Neutrophil (primary cell): ENCODE results near the gene SMTN.
"Not testable (repeated sequence)": the region's sequence is repeated elsewhere in the genome, so short reads cannot be mapped to it uniquely, and the experiment has no call there.

Experiments used
- H3K27ac ChIP-seq: fragments of 200-600 bp; sonication (generic); 2 replicates; pipeline ENCODE4 v1.5.1; 2016; ENCODE audit warnings: mild to moderate bottlenecking, moderate library complexity
- H3K27me3 ChIP-seq: fragments of 200-600 bp; sonication (generic); 2 replicates; pipeline ENCODE4 v1.6.0; 2016; ENCODE audit warnings: mild to moderate bottlenecking
- H3K36me3 ChIP-seq: fragments of 200-600 bp; sonication (generic); 2 replicates; pipeline ENCODE4 v1.5.1; 2017
- H3K4me1 ChIP-seq, 2 experiments: fragments of 200-600 bp in 1 of 2; sonication (generic) in 1 of 2; 1 replicate in 1 of 2; 2 replicates in 1 of 2; pipeline versions ENCODE4 v1.5.1 to v1.6.1; 2013 to 2016; ENCODE audit warnings: low read depth in 1 of 2, low read length in 1 of 2, mild to moderate bottlenecking in 1 of 2, moderate library complexity in 1 of 2; ENCODE audit not compliant: control insufficient read depth in 1 of 2, insufficient read depth in 1 of 2
- H3K4me3 ChIP-seq, 2 experiments: fragments of 200-600 bp in 1 of 2; sonication (generic) in 1 of 2; 1 replicate in 1 of 2; 2 replicates in 1 of 2; pipeline ENCODE4 v1.5.1; 2013 to 2016; ENCODE audit warnings: low read depth in 1 of 2, low read length in 1 of 2, mild to moderate bottlenecking in 1 of 2, moderate library complexity in 1 of 2
- H3K9me3 ChIP-seq: fragments of 200-600 bp; sonication (generic); 2 replicates; pipeline ENCODE4 v1.5.1; 2016
- CTCF ChIP-seq: fragments of 200-600 bp; sonication (generic); IDR thresholded peaks from 2 replicates; pipeline ENCODE4 v1.5.1; 2016; ENCODE audit warnings: antibody characterized with exemption

SMTN gene

GRCh38 chr22:31107894-31108218, 26.7 kb downstream of the SMTN start:
- H3K27ac ChIP-seq: peak overlapping the region; percentile 50
- H3K27me3 ChIP-seq: peaks cover 20% of the 10 kb centered on the region
- H3K36me3 ChIP-seq: no peaks in the 10 kb centered on the region
- no peak for TF ChIP-seq CTCF
- peaks cover 10 to 12% of the 10 kb centered on the region in 2 experiments for H3K4me1 ChIP-seq
- H3K4me3 ChIP-seq: peak overlapping the region; percentile 60 to 74
- H3K9me3 ChIP-seq: no peaks in the 10 kb centered on the region

- H3K4me1 ChIP-seq, H3K27me3 ChIP-seq, H3K9me3 ChIP-seq, H3K36me3 ChIP-seq, H3K27ac ChIP-seq, H3K4me3 ChIP-seq: not testable (repeated sequence)
Observed at GRCh38 chr22:31112547-31113091, 31.5 kb downstream of the SMTN start.

GRCh38 chr22:31118046-31118820, 37.1 kb downstream of the SMTN start:
- Histone ChIP-seq H3K27me3 (no peaks in the 10 kb centered on the region), H3K4me3 (no peak overlapping the region), H3K36me3 (no peaks in the 10 kb centered on the region), H3K9me3 (no peaks in the 10 kb centered on the region), H3K27ac (no peak overlapping the region), H3K4me1 (no peaks in the 10 kb centered on the region)
- no peak for TF ChIP-seq CTCF

- H3K4me3 ChIP-seq: no peak overlapping the region
- no peak for TF ChIP-seq CTCF
- H3K27me3 ChIP-seq: no peaks in the 10 kb centered on the region
- no peak overlapping the region for H3K27ac ChIP-seq
- H3K36me3 ChIP-seq: no peaks in the 10 kb centered on the region
- H3K9me3 ChIP-seq: no peaks in the 10 kb centered on the region
- no peaks in the 10 kb centered on the region for H3K4me1 ChIP-seq
Observed at GRCh38 chr22:31119026-31119717, 38.1 kb downstream of the SMTN start.

GRCh38 chr22:31120230-31120629, 39.1 kb downstream of the SMTN start:
- TF ChIP-seq CTCF: no peak

GRCh38 chr22:31120642-31121041, 39.5 kb downstream of the SMTN start:
- no peaks in the 10 kb centered on the region for H3K27me3 ChIP-seq
- H3K9me3 ChIP-seq: no peaks in the 10 kb centered on the region
- no peak overlapping the region for H3K27ac ChIP-seq
- no peak overlapping the region for H3K4me3 ChIP-seq
- no peaks in the 10 kb centered on the region for H3K4me1 ChIP-seq
- H3K36me3 ChIP-seq: no peaks in the 10 kb centered on the region
- no peak for TF ChIP-seq CTCF

More at GRCh38 chr22:31120230-31120629, 39.1 kb downstream of the SMTN start:
- Histone ChIP-seq H3K9me3 (no peaks in the 10 kb centered on the region), H3K27ac (no peak overlapping the region), H3K4me3 (no peak overlapping the region), H3K27me3 (no peaks in the 10 kb centered on the region), H3K4me1 (no peaks in the 10 kb centered on the region), H3K36me3 (no peaks in the 10 kb centered on the region)
